Posterior vena cava (tissue), 2 donors: ENCODE results near the gene EFEMP1. TPM values are rescaled to one million over a fixed set of nuclear protein-coding genes. Genes with fewer than 3 reads are reported as not detected.

Source experiments
- DNase-seq: peaks from one replicate; pipeline ENCODE4 v3.0.0-alpha.2; 2020; ENCODE audit warnings: low spot score
- intact Hi-C, 2 donors: fragments of 100-400 bp; cut with DNase I; formaldehyde crosslinking; loops; one replicate each; pipeline versions ENCODE4 v1.14.1 to v1.14.2; 2022 to 2023
- total RNA-seq, 2 donors: library from RNA; stranded (reverse); fragmentation: NEBNext Ultra II Directional; extraction: Animal tissue kit (Norgen Biotek cat#: 25700); gene quantifications; one replicate each; pipeline ENCODE4 v1.2.1, GENCODE V29; 2021
- donor health status: DM: yes; HTN: yes; CAD: no.
- donor health status: DM: yes; HTN: yes; CAD: no.

EFEMP1 gene
- total RNA-seq, 2 donors from 2014 or later = 327 to 476 TPM

GRCh38 chr2:55903727-55904126 lies 19.9 kb downstream of the EFEMP1 start:
- no peak for DNase-seq
- intact Hi-C loops = loop anchor here in 1 of 2 donors (1.0 kb wide), 1 partner anchor 8 kb away; no protein-coding TSS in a partner anchor

GRCh38 chr2:55902971-55903370 lies 20.6 kb downstream of the EFEMP1 start:
- DNase-seq = no peak
- intact Hi-C loops = loop anchor here in 1 of 2 donors (1.0 kb wide), 1 partner anchor 13 kb away; no protein-coding TSS in a partner anchor

- no peak for DNase-seq
- intact Hi-C loops = loop anchor here in 1 of 2 donors (1.0 kb wide), 1 partner anchor 12 kb away; no protein-coding TSS in a partner anchor
Measured at GRCh38 chr2:55902429-55902828, 21.2 kb downstream of the EFEMP1 start.

GRCh38 chr2:55901941-55902340 lies 21.6 kb downstream of the EFEMP1 start:
- no peak for DNase-seq
- intact Hi-C loops = loop anchor here in 1 of 2 donors (1.0 kb wide), 1 partner anchor 12 kb away; no protein-coding TSS in a partner anchor

- no peak for DNase-seq
- intact Hi-C loops = no loop called here
Measured at GRCh38 chr2:55901322-55901721, 22.3 kb downstream of the EFEMP1 start.

GRCh38 chr2:55899881-55900280 lies 23.7 kb downstream of the EFEMP1 start:
- DNase-seq = no peak
- intact Hi-C loops = no loop called here

GRCh38 chr2:55898386-55899040 lies 25.1 kb downstream of the EFEMP1 start:
- intact Hi-C loops = no loop called here
- DNase-seq = no peak

GRCh38 chr2:55896633-55897032 lies 26.9 kb downstream of the EFEMP1 start:
- intact Hi-C loops = no loop called here
- no peak for DNase-seq

GRCh38 chr2:55894720-55895119 lies 28.9 kb downstream of the EFEMP1 start:
- intact Hi-C loops = loop anchor here in 1 of 2 donors (1.0 kb wide), 1 partner anchor 10 kb away; no protein-coding TSS in a partner anchor
- no peak for DNase-seq

GRCh38 chr2:55891671-55892094 lies 31.9 kb downstream of the EFEMP1 start:
- intact Hi-C loops = no loop called here
- no peak for DNase-seq

- no peak for DNase-seq
- intact Hi-C loops = no loop called here
Measured at GRCh38 chr2:55888936-55889335, 34.6 kb downstream of the EFEMP1 start.

GRCh38 chr2:55887901-55888624 lies 35.5 kb downstream of the EFEMP1 start:
- no peak for DNase-seq
- intact Hi-C loops = no loop called here

- intact Hi-C loops = no loop called here
- DNase-seq = no peak
Measured at GRCh38 chr2:55887351-55887750, 36.2 kb downstream of the EFEMP1 start.

- intact Hi-C loops = no loop called here
- DNase-seq = no peak
Measured at GRCh38 chr2:55885944-55886281, 37.7 kb downstream of the EFEMP1 start.

- intact Hi-C loops = no loop called here
Measured at GRCh38 chr2:55885127-55885943, 38.2 kb downstream of the EFEMP1 start.

GRCh38 chr2:55883829-55884228 lies 39.8 kb downstream of the EFEMP1 start:
- intact Hi-C loops = no loop called here
- DNase-seq = no peak

More at GRCh38 chr2:55885127-55885943, 38.2 kb downstream of the EFEMP1 start:
- DNase-seq = no peak

GRCh38 chr2:55883357-55883756 lies 40.2 kb downstream of the EFEMP1 start:
- peak; percentile 80 for DNase-seq
- intact Hi-C loops = no loop called here

- intact Hi-C loops = no loop called here
- no peak for DNase-seq
Measured at GRCh38 chr2:55882954-55883353, 40.6 kb downstream of the EFEMP1 start.

GRCh38 chr2:55880416-55881143 lies 43.0 kb downstream of the EFEMP1 start:
- DNase-seq = no peak
- intact Hi-C loops = no loop called here
